HG03354 (cell line): Measurements from ENCODE around the gene PTPRN2.
"Not testable (repeated sequence)": the region's sequence is repeated elsewhere in the genome, so short reads cannot be mapped to it uniquely, and the experiment has no call there.

ENCODE experiments used
- ATAC-seq: cut with Tn5 transposase; IDR thresholded peaks from one replicate; pipeline ENCODE4 v1.9.1; 2021; ENCODE audit warnings: mild to moderate bottlenecking; ENCODE audit not compliant: unreplicated experiment, poor library complexity, severe bottlenecking

PTPRN2 gene

GRCh38 chr7:157895520-157896375 lies 691.9 kb downstream of the PTPRN2 start:
- ATAC-seq: no peak

- ATAC-seq: not testable (repeated sequence)
Measured at GRCh38 chr7:157895098-157895497, 692.5 kb downstream of the PTPRN2 start.

GRCh38 chr7:157893535-157894044 lies 694.0 kb downstream of the PTPRN2 start:
- ATAC-seq: no peak

- no peak for ATAC-seq
Measured at GRCh38 chr7:157892751-157893523, 694.7 kb downstream of the PTPRN2 start.

- ATAC-seq: no peak
Measured at GRCh38 chr7:157890921-157891401, 696.7 kb downstream of the PTPRN2 start.

GRCh38 chr7:157889480-157889879 lies 698.1 kb downstream of the PTPRN2 start:
- no peak for ATAC-seq

GRCh38 chr7:157888579-157888978 lies 699.0 kb downstream of the PTPRN2 start:
- ATAC-seq: no peak

- ATAC-seq: no peak
Measured at GRCh38 chr7:157887400-157887799, 700.2 kb downstream of the PTPRN2 start.

- no peak for ATAC-seq
Measured at GRCh38 chr7:157886711-157887110, 700.9 kb downstream of the PTPRN2 start.

- ATAC-seq: no peak
Measured at GRCh38 chr7:157886266-157886665, 701.4 kb downstream of the PTPRN2 start.

- no peak for ATAC-seq
Measured at GRCh38 chr7:157885140-157885539, 702.5 kb downstream of the PTPRN2 start.

- no peak for ATAC-seq
Measured at GRCh38 chr7:157884461-157885062, 703.1 kb downstream of the PTPRN2 start.

GRCh38 chr7:157881048-157881771 lies 706.4 kb downstream of the PTPRN2 start:
- no peak for ATAC-seq

- ATAC-seq: no peak
Measured at GRCh38 chr7:157879391-157879790, 708.2 kb downstream of the PTPRN2 start.

- no peak for ATAC-seq
Measured at GRCh38 chr7:157877298-157878090, 710.1 kb downstream of the PTPRN2 start.

- no peak for ATAC-seq
Measured at GRCh38 chr7:157876469-157877285, 710.9 kb downstream of the PTPRN2 start.

- no peak for ATAC-seq
Measured at GRCh38 chr7:157875230-157876179, 712.1 kb downstream of the PTPRN2 start.
